ENCODE data around the gene FYN. TPM values are rescaled to one million over a fixed set of nuclear protein-coding genes. Genes with fewer than 3 reads are reported as not detected.

Gene FYN
- total and polyA plus RNA-seq, 2 of the 8 experiments (the other 6 are each of a cell fraction or from before 2014, with no cell fraction given) = 46.8 to 97.2 TPM

DNA sequence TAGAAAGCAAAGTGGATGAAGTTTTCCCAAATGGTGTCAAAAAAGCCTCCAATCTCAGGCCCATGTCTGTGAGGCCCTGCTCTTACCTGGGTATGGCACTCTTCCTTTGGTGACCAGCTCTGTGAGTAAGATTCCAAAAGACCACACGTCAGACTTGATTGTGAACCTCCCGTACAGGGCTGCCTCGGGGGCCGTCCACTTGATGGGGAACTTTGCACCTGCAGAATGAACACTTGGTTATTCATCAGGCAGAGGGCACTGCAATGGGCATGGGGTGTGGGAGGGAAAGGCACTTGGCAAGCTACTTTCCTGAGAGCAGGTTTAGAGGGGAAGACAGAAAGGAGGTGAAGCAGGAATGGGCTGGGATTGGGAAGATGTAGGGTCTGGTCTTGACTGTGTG is 198.8 kb downstream of the FYN start:
- whole genome bisulfite sequencing, 2 experiments (ENCODE audit: extremely low coverage in 1 of 2, insufficient coverage in 1 of 2, insufficient read length in 1 of 2, insufficient replicate concordance in 2 of 2, low coverage in 1 of 2, low lambda C conversion rate in 2 of 2, missing lambda C conversion rate in 1 of 2) = 91% methylated on average over 4 of the region's 4 CpGs; no CpG with 5 or more reads in 1 of the 2 experiments
- H3K9ac ChIP-seq (replicated peaks in 1 of 4; ENCODE audit: extremely low read depth in 1 of 4, low read depth in 3 of 4, low read length in 3 of 4) = no peak overlapping the region
- H3K36me3 ChIP-seq (ENCODE audit: control insufficient read depth in 2 of 4, insufficient read depth in 4 of 4, low read length in 3 of 4) = peaks cover 0 to 7% (median 3%) of the 10 kb centered on the region in 4 experiments; a peak in 2 of 8 replicates
- TF ChIP-seq CBX5 (IDR thresholded peaks at IDR 0.05; ENCODE audit: low read depth, low read length) = no peak
- TF ChIP-seq, protein P1, sequence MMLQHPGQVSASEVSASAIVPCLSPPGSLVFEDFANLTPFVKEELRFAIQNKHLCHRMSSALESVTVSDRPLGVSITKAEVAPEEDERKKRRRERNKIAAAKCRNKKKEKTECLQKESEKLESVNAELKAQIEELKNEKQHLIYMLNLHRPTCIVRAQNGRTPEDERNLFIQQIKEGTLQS (IDR thresholded peaks at IDR 0.05; ENCODE audit: insufficient read depth, low read depth, low read length) = no peak
- no peak for TF ChIP-seq RBBP5 (IDR thresholded peaks at IDR 0.05; ENCODE audit: borderline replicate concordance, low read depth, low read length)
- no peak for TF ChIP-seq CREB1 (IDR thresholded peaks at IDR 0.05)
- TF ChIP-seq SUZ12 (IDR thresholded peaks at IDR 0.05; ENCODE audit: low read length) = no peak
- TF ChIP-seq YY1 (IDR thresholded peaks at IDR 0.05; ENCODE audit: low read depth, low read length) = no peak
- no peak for TF ChIP-seq BACH1 (IDR thresholded peaks at IDR 0.05; ENCODE audit: low read length)
- no peak for TF ChIP-seq FOSL1 (IDR thresholded peaks at IDR 0.05; ENCODE audit: insufficient read depth, low read depth, low read length)
- no peak for TF ChIP-seq SP4 (IDR thresholded peaks at IDR 0.05; ENCODE audit: low read length)
- TF ChIP-seq SIN3A (conservative IDR thresholded peaks at IDR 0.05 in 1 of 2, IDR thresholded peaks at IDR 0.05 in 1 of 2; ENCODE audit: low read depth in 1 of 2, low read length in 2 of 2) = no peak
- TF ChIP-seq, protein P2, sequence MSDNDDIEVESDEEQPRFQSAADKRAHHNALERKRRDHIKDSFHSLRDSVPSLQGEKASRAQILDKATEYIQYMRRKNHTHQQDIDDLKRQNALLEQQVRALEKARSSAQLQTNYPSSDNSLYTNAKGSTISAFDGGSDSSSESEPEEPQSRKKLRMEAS (IDR thresholded peaks at IDR 0.05) = no peak
- TF ChIP-seq CHD2 (IDR thresholded peaks at IDR 0.05; ENCODE audit: low read length) = no peak
- TF ChIP-seq NANOG (IDR thresholded peaks at IDR 0.05; ENCODE audit: insufficient read depth, low read depth, low read length, poor library complexity, severe bottlenecking) = no peak
- TF ChIP-seq RFX5 (IDR thresholded peaks at IDR 0.05; ENCODE audit: borderline replicate concordance, low read depth, low read length) = no peak

More for the DNA sequence above, 198.8 kb downstream of the FYN start:
- H2AK5ac ChIP-seq (ENCODE audit: low read depth, low read length) = no peak overlapping the region
- H2BK15ac ChIP-seq (ENCODE audit: low read length) = no peak overlapping the region
- H3K79me2 ChIP-seq (ENCODE audit: control insufficient read depth in 1 of 2, insufficient read depth in 2 of 2, low read length in 2 of 2) = no peaks in the 10 kb centered on the region
- H3K9me3 ChIP-seq (ENCODE audit: insufficient read depth in 2 of 2, low read depth in 1 of 2, low read length in 1 of 2) = no peaks in the 10 kb centered on the region
- H3K79me1 ChIP-seq (ENCODE audit: low read depth, low read length) = no peaks in the 10 kb centered on the region
- H2BK20ac ChIP-seq (ENCODE audit: low read length) = no peak overlapping the region
- H3K4me2 ChIP-seq (ENCODE audit: insufficient read depth in 1 of 2, low read depth in 2 of 2, low read length in 2 of 2) = no peak overlapping the region
- no peaks in the 10 kb centered on the region for H3K23me2 ChIP-seq (ENCODE audit: low read depth, low read length)
- no peak overlapping the region for H3K4me3 ChIP-seq (ENCODE audit: extremely low read depth in 1 of 4, insufficient read depth in 2 of 4, low read depth in 3 of 4, low read length in 4 of 4)
- H3K4ac ChIP-seq (replicated peaks; ENCODE audit: insufficient read length, low read depth, low read length) = no peak overlapping the region
- no peak overlapping the region for H2BK120ac ChIP-seq (replicated peaks; ENCODE audit: low read depth, low read length)
- H2BK5ac ChIP-seq (ENCODE audit: low read depth, low read length) = no peak overlapping the region
- no peak overlapping the region for H2BK12ac ChIP-seq (ENCODE audit: low read depth, low read length)
- no peak overlapping the region for H3K14ac ChIP-seq (ENCODE audit: insufficient read length)
- POLR2A ChIA-PET (ENCODE audit: partially characterized antibody) = no interaction called here
- no peak overlapping the region for H3K56ac ChIP-seq (replicated peaks; ENCODE audit: insufficient read length, low read depth, low read length)
- H3K4me1 ChIP-seq (replicated peaks in 1 of 4; ENCODE audit: control insufficient read depth in 3 of 4, insufficient read depth in 4 of 4, low read length in 3 of 4) = peaks cover 0 to 11% (median 7%) of the 10 kb centered on the region in 4 experiments; a peak in 4 of 7 replicates
- no peak for FAIRE-seq
- CTCF ChIA-PET (ENCODE audit: partially characterized antibody) = interaction anchor here (1.0 to 4.1 kb wide), 5 partner anchors 16 to 369 kb away, joined by 3 to 19 read pairs (median 3); no protein-coding TSS in a partner anchor
- H4K5ac ChIP-seq (ENCODE audit: insufficient read length, low read depth, low read length) = no peak overlapping the region
- no peak overlapping the region for H3K23ac ChIP-seq (ENCODE audit: insufficient read length)
- peaks cover 0 to 4% of the 10 kb centered on the region in 2 experiments for H4K20me1 ChIP-seq (replicated peaks in 1 of 2; ENCODE audit: control insufficient read depth in 1 of 2, insufficient read depth in 2 of 2, low read length in 2 of 2)
- H3K27me3 ChIP-seq (replicated peaks in 1 of 4; ENCODE audit: control insufficient read depth in 3 of 4, extremely low read depth in 1 of 4, insufficient read depth in 3 of 4, low read length in 3 of 4) = no peaks in the 10 kb centered on the region
- H4K91ac ChIP-seq (replicated peaks; ENCODE audit: insufficient read length, low read length) = no peak overlapping the region
- DNase-seq (ENCODE audit: low read depth in 1 of 2, low spot score in 2 of 2) = no peak
- no peak overlapping the region for H2AFZ ChIP-seq (ENCODE audit: low read length)
- no peak overlapping the region for H3K18ac ChIP-seq (ENCODE audit: extremely low read depth, low read length)
- H3K27ac ChIP-seq (ENCODE audit: low read depth, low read length) = no peak overlapping the region
- no peak overlapping the region for H4K8ac ChIP-seq (ENCODE audit: extremely low read depth, insufficient read depth, low read length)
